GM18498 (cell line): Measurements from ENCODE around the gene CTBP1.

Experiments
- ATAC-seq: cut with Tn5 transposase; IDR thresholded peaks from one replicate; pipeline ENCODE4 v1.9.1; 2021; ENCODE audit warnings: mild to moderate bottlenecking, moderate library complexity; ENCODE audit not compliant: unreplicated experiment

The CTBP1 gene

GRCh38 chr4:1177274-1178141 is 71.4 kb downstream of the CTBP1 start:
- no peak for ATAC-seq

DNA sequence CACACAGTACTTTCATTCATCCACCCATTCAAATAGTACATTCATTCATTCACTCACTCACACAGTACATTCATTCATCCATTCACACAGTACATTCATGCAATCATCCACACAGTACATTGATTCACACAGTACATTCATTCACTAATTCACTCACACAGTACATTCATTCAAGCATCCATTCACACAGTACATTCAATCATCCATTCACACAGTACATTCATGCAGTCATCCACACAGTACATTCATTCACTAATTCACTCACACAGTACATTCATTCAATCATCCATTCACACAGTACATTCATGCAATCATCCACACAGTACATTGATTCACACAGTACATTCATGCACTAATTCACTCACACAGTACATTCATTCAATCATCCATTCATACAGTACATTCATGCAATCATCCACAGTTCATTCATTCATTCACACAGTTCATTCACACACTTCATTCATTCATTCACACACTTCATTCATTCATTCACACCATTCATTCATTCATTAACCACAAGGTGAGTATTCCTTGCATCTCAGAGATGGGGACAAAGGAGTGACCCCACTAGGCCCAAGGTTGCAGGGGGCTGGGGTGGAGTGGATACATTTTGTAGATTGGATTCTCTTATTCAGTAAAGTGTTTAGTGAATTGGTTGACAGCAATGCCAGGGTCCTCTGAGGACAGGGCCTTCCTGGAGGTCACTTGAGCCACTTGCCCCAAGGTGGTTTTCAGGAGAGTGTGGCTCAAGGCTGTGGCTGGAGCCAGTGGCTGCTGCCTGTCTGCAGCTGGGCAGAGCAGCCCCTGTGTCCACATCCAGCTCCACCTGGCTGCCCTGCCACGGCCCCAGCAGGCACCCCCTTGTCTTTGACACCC is 72.3 kb downstream of the CTBP1 start:
- ATAC-seq: no peak

DNA sequence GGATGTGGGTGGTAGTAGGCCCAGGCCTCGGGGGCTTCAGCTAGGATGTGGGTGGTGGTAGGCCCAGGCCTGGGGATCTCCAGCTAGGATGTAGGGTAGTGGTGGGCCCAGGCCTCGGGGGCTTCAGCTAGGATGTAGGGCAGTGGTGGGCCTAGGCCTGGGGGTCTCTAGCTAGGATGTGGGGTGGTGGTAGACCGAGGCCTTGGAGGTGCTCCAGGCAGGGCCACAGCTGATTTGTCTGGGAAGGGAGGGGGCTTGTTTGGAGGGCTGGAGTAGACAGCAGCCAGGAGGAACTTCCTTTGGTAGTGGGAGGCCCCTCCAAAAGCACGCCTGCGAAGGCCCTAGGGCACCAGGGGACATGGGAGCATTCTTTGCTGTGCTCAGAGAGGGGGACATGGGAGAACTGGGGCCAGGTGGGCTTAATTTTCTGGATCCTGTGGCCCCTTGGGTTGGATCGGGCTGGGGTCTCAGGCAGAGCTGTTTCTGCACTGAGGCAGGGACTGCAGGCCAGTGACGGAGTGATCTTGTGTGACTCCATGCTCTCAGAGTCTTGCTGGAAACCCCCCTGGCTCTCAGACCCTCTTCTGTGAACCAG is 73.2 kb downstream of the CTBP1 start:
- ATAC-seq: no peak

DNA sequence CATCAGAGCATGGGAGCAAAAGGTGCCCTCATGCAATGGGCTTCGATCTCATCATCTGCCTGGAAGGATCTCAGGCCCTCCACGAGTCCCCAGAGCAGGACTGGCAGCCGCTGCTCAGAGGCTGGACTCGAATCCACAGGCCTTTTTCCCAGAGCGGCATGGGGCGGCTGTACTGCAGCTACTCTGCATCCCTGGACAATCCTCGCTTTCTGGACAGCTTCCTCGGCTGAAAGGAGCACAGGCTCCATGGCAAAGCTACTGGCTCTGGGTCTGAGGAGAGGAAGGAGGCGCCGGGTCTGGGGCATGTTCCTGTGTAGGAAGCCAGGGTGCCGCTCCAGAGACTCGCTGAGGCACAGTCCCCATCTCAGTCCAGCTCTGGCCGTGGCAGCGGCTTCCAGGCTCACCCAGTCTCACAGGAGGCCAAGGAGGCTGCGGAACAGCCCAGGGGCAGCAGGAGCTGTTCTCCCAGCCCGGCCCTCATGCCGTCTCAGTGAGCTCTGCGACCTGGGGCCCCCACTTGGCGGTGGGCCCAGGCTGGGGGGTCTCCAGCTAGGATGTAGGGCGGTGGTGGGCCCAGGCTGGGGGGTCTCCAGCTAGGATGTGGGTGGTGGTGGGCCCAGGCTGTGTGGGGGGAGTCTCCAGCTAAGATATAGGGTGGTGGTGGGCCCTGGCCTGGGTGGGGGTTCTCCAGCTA is 73.8 kb downstream of the CTBP1 start:
- no peak for ATAC-seq

DNA sequence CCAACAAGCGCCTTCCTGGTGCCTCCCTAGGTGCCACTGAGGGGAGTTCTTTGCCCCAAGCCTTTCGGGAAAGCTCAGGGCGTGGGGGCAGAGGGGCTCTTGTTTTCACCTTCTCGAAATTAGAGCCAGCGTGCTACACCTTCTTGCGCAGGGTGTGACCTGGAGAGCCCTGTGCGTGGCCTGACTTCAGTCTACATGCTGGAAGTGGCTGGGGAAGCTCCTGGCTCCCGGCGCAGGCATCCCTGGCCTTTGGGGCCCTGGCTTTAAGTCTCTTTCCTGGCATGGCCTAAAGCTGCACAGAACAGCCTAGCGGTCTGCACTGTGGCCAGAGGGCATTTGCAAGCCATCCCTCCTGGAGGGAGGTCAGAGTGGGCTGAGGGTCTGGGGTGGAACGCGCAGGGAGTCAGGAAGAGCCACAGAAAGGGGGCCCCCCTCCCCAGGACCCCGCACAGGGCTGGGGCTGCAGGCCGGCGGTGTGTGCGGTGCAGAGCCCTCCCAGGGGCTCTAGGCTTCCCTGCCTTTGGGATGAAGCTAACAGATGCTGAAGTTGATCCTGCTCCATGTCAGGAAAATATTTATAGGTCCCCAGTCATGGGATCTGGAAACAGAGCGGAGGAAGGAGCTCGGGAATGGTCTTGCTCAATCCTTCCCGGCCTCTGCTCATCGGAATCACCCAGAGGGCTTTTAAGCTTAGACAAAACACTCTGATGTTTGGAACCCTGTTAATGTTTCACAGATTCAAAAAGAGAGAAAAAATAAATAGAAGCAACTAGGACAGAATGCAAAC is 75.8 kb downstream of the CTBP1 start:
- no peak for ATAC-seq

DNA sequence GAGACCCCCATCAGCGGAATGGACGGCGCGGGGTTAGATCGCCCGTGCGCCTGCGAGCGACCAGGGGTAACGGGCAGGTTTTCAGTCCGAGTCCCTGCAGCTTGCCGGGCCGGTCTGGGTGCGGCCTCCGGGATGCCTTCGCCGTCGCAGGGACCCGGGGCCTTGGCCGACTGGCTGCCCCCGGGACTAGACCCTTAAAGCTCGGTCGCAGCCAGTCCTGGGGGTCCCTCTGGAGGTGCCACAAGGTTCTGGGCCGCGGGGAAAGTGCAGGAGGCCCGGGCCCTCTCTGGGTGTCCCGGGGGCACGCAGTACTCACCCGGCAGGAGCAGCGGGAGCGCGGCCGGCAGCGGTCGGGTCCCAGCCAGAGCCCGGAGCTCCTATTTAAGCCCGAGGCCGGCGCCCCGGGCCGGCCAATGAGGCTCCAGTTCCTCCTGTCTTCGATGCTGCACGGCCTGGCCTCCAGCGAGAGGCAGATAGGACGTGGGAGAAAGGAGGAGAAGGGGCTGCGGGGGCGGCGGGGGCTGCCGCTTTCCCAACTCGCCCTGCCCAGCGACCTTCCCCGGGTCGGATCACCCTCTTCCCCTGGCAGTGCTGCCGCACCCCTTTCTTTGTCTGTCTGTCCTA is 76.6 kb downstream of the CTBP1 start, which contains the start of gene SPON2:
SPON2 (minus strand) TSS at position 356 of the 624 bp plus-strand sequence.
- no peak for ATAC-seq

DNA sequence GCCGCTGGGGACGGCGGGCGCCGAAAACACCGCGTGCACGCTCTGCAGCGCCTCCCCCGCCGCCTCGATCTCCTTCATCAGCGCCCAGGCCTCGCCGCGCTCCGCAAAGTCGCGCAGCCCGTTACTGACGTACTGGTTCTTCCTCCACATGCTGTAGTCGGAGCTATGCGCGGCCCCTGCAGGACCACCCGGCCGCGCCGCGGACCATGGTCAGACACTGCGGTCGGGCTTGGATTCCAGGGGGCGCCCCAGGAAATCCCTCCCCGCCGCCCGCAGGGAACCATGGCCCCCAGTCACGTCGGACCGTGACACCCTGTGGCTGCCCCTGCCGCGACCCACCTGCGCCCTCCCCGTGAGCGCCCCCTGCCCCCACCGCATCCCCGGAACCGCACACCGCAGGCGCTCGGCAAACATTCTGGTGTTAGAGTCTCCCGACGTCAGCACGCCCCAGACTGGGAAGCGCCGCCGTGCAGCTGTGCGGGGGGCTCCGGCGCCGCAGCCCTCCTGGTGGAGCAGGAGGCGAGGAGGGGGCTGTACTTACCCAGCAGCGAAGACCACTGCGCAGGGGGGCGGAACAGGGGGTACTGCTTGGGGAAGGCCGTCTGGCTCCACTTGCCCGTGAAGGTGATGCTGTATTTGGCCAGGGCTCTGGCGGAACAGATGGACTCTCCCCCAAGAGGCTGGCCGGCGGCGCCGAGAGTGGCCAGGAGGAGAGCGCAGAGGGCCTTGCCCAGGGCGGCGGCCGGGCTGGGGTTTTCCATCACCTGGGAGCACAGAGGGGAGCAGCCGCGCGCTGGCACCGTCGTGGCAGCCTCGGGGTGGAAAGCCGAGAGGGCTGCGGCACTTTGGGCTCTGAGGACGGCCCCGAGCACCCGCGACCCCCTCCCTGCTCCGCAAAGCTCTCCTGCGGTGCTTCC is 77.4 kb downstream of the CTBP1 start:
- no peak for ATAC-seq

DNA sequence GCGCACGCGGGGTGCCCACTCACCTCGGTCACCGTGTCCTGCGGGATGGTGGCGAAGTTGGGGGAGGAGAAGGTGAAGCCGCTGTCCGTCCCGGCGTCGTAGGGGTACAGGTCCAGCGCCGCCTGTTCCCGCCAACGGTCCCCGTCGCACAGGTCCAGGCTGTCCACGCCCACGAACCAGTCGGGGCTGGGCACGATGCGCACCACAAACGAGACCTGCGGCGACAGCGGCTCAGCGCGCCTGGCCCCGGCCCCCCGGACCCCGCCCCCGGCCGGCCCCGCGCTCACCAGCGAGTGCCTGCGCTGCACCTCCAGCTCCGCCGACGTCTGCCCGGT is 78.0 kb downstream of the CTBP1 start:
- ATAC-seq: no peak

GRCh38 chr4:1170156-1170975 is 78.6 kb downstream of the CTBP1 start:
- ATAC-seq: no peak

GRCh38 chr4:1169691-1170096 is 79.2 kb downstream of the CTBP1 start:
- no peak for ATAC-seq

- no peak for ATAC-seq
These were observed 79.7 kb downstream of the CTBP1 start for GRCh38 chr4:1169171-1169671.

DNA sequence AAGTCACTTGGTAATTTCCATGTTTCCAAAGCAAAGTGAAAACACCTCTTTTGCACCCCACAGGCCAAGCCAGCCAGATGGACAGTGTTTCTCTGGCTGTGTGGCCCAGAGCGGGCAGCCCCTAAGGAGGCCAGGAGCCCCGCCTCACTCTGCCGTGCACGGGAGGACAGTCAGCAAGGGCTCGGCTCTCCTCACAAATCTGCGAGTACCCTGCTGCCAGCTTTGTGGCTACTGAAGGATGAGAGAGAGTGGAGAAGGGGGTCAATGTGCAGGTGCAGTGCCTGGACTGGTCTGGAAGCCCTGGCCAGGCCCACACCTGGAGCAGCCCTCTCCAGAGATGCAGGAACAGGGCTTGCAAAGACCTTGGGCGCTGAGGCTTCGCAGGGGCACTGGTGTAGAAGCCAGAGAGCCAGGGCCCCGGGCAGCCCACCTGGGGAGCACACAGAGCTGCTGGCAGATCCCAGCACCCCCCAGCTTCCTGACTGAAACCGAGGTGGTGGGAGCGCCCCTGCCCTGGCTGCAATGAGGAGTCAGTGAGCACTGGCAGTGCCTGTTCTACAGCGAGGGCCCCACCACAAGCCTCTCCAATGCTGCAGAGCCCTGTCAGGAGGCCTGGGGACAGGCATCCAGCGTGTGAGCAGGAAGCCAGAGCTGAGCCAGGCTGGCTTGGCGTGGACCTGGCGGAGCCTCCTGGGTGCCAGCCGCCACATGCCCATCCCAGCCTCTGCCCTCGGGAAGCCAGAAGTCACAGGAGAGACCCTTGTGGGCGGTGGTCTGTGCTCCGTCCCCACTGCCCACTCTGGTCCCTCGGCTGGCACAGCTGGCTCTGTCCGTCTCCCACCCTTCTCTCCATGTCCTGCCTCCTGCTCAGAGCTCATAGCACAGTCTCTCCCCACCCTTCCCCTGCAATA is 80.5 kb downstream of the CTBP1 start:
- no peak for ATAC-seq

DNA sequence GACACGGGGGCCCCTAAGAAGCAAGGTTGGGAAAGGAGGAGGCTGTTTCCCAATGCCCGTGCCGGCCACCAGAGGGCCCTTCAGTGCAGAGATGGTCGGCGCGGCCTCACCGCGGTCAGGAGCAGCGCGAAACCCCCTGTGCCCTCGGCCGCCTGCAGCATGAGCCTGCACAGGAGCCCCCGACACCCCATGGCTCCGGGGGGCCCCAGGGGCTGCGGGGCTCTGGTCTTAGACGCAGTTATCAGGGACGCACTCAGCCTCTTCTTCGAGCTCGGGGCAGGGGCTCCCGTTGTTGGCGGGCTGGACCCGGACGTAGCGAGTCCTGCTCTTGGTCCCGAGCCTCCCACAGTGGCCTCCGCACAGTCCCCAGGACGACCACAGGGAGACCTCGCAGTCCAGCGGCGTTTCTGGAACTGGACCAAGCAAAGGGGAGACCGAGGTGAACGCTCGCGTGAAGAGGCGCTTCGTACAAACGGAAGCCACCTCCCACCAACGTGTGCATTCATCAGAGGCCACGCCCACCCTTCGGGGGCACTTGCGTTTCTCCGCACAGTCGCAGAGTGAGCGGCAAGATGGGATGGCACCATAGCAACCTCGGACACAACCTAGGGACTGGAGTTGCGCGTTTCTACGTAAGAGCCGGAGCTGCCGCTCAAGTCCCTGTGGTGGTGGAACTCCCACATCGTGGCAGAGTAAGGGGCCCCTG is 81.5 kb downstream of the CTBP1 start:
- peak; percentile 82 for ATAC-seq

DNA sequence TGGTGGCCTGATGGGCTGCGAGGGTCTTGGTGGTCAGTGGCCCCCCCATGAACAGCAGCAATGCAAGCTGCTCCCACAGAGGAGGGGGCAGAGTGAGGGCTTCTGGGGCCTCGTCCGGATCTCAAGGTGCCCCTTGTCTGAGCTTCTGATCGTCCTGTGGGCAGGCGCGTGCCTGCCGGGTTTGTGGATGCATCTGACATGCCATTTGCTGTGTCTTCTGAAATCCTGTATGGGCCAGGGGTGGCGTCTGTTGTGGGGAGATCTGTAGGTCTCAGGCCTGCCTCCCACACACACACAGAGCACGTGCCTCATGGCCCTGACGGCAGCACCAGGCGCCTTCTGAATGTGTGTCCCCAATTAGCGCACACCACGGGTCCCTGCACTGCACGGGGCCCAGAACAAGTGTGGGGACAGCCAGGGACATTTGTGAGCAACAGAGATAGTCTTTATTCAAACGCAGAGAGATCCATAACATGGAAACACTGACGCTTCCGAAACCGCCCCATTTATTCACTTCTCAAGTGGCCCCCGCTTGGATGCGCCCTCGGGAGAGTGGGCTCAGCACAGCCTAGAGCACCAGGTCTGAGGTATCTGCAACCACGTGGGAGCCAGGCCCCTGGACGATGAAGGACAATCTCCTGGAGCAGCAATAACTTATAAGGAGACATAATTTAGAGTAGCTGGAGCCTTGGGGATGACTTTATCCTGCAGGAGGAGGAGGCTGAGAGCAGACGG is 82.3 kb downstream of the CTBP1 start:
- ATAC-seq: peak; percentile 2

GRCh38 chr4:1164956-1165545 is 83.9 kb downstream of the CTBP1 start:
- ATAC-seq: no peak
